ENCODE measurements around the gene GCNT3.

Gene GCNT3

GRCh38 chr15:59611276-59612260 is at the start of gene GCNT3:
Gene GCNT3, plus strand, starts transcription at chr15:59611783. Its CDS starts 6,456 bp downstream, at chr15:59618239.
- no peak for DNase-seq

- DNase-seq: no peak
These were observed 49.0 kb upstream of the GCNT3 start for GRCh38 chr15:59562448-59563186.

- DNase-seq: no peak
These were observed 46.3 kb upstream of the GCNT3 start for GRCh38 chr15:59565299-59565698.

GRCh38 chr15:59567324-59567723 is 44.3 kb upstream of the GCNT3 start:
- no peak for DNase-seq

- DNase-seq: no peak
These were observed 42.1 kb upstream of the GCNT3 start for GRCh38 chr15:59569477-59569876.

- DNase-seq: no peak
These were observed 41.3 kb upstream of the GCNT3 start for GRCh38 chr15:59570315-59570714.

GRCh38 chr15:59571606-59572005 is 40.0 kb upstream of the GCNT3 start:
- no peak for DNase-seq

GRCh38 chr15:59583088-59583487 is 28.5 kb upstream of the GCNT3 start:
- DNase-seq: no peak

GRCh38 chr15:59587085-59587826 is 24.3 kb upstream of the GCNT3 start:
- peak in 1 of 2 experiments; percentile 52 for DNase-seq

- no peak for DNase-seq
These were observed 21.6 kb upstream of the GCNT3 start for GRCh38 chr15:59590027-59590426.

GRCh38 chr15:59591356-59591755 is 20.2 kb upstream of the GCNT3 start:
- DNase-seq: peak in 1 of 2 experiments; percentile 10

GRCh38 chr15:59594493-59594942 is 17.1 kb upstream of the GCNT3 start:
- DNase-seq: no peak

- no peak for DNase-seq
These were observed 16.6 kb upstream of the GCNT3 start for GRCh38 chr15:59594991-59595390.

- no peak for DNase-seq
These were observed 16.1 kb upstream of the GCNT3 start for GRCh38 chr15:59595434-59595915.

- no peak for DNase-seq
These were observed 14.9 kb upstream of the GCNT3 start for GRCh38 chr15:59596640-59597039.

GRCh38 chr15:59598461-59598860 is 13.1 kb upstream of the GCNT3 start:
- no peak for DNase-seq

- DNase-seq: no peak
These were observed 5.6 kb upstream of the GCNT3 start for GRCh38 chr15:59605994-59606393.

GRCh38 chr15:59609730-59610712 is 1.6 kb upstream of the GCNT3 start:
- no peak for DNase-seq

- DNase-seq: no peak
These were observed 2.6 kb downstream of the GCNT3 start for GRCh38 chr15:59614153-59614552.

GRCh38 chr15:59615661-59616060 is 4.1 kb downstream of the GCNT3 start:
- no peak for DNase-seq

- peak in 1 of 2 experiments; percentile 41 for DNase-seq
These were observed 4.8 kb downstream of the GCNT3 start for GRCh38 chr15:59616379-59616778.

- DNase-seq: no peak
These were observed 6.8 kb downstream of the GCNT3 start for GRCh38 chr15:59618406-59618805.

All from NCI-H2081 (cell line).